ENCODE results near the gene VSIR.

The VSIR gene

DNA sequence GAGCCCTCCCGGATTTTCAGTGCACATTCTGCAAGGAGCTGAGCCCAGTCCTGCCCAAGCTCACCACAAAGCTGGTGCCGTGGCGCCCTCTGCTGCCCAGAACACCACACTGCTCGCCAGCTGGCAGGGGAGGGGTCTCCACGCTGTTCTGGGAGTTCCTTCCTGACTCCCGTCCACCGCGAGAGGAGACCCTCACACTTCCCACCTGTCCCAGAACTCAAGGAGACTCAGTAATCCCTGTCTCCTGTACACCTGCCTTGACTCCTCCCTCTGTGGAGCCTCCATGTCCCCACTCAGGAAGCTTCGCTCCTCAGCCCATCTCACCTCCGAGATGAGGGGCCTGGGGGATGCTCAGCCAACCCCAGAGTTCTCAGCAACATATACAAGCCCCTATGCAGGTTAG lies 65.0 kb downstream of the VSIR start:
- Histone ChIP-seq H3K27ac (ENCODE audit: poor library complexity, severe bottlenecking) (no peak overlapping the region), H3K36me3 (ENCODE audit: low read depth) (no peaks in the 10 kb centered on the region), H3K9me3 (ENCODE audit: severe bottlenecking) (no peaks in the 10 kb centered on the region), H3K4me3 (ENCODE audit: severe bottlenecking) (no peak overlapping the region), H3K4me1 (ENCODE audit: insufficient read depth, poor library complexity, severe bottlenecking) (peaks cover 3% of the 10 kb centered on the region), H3K27me3 (ENCODE audit: insufficient read depth, poor library complexity, severe bottlenecking) (no peaks in the 10 kb centered on the region)
- ATAC-seq (ENCODE audit: low read depth) (no peak), DNase-seq (ENCODE audit: low spot score) (no peak)
- TF ChIP-seq, protein P1, sequence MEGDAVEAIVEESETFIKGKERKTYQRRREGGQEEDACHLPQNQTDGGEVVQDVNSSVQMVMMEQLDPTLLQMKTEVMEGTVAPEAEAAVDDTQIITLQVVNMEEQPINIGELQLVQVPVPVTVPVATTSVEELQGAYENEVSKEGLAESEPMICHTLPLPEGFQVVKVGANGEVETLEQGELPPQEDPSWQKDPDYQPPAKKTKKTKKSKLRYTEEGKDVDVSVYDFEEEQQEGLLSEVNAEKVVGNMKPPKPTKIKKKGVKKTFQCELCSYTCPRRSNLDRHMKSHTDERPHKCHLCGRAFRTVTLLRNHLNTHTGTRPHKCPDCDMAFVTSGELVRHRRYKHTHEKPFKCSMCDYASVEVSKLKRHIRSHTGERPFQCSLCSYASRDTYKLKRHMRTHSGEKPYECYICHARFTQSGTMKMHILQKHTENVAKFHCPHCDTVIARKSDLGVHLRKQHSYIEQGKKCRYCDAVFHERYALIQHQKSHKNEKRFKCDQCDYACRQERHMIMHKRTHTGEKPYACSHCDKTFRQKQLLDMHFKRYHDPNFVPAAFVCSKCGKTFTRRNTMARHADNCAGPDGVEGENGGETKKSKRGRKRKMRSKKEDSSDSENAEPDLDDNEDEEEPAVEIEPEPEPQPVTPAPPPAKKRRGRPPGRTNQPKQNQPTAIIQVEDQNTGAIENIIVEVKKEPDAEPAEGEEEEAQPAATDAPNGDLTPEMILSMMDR (IDR thresholded peaks at IDR 0.05; ENCODE audit: poor library complexity, severe bottlenecking) = peak; percentile 44

DNA sequence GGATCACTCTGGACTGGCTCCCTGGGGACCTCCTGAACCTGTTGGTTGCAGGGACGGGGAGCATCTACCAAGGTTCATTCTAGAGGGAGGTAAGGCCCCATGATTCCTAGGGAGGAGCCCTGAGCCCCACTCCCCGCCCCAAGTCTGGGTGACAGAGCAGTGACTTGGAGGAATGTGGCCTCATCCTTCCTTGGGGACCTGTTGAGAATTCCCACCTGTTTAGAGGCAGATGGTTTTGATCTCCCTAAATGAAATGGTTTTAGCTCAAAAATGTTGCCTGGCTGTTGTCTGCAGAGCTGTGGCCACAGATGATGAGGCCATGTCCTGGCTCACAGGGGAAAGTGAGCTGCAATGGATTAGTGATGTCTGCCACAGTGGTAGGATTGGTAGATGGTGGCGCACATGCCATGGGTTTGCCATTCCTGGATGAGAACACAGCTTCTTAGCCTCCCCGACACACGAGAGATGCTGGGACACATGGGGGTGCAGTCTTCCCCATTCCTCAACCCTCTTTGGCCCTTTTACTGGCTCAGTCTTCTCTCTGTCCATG lies 66.0 kb downstream of the VSIR start:
- ATAC-seq (ENCODE audit: low read depth) = no peak

DNA sequence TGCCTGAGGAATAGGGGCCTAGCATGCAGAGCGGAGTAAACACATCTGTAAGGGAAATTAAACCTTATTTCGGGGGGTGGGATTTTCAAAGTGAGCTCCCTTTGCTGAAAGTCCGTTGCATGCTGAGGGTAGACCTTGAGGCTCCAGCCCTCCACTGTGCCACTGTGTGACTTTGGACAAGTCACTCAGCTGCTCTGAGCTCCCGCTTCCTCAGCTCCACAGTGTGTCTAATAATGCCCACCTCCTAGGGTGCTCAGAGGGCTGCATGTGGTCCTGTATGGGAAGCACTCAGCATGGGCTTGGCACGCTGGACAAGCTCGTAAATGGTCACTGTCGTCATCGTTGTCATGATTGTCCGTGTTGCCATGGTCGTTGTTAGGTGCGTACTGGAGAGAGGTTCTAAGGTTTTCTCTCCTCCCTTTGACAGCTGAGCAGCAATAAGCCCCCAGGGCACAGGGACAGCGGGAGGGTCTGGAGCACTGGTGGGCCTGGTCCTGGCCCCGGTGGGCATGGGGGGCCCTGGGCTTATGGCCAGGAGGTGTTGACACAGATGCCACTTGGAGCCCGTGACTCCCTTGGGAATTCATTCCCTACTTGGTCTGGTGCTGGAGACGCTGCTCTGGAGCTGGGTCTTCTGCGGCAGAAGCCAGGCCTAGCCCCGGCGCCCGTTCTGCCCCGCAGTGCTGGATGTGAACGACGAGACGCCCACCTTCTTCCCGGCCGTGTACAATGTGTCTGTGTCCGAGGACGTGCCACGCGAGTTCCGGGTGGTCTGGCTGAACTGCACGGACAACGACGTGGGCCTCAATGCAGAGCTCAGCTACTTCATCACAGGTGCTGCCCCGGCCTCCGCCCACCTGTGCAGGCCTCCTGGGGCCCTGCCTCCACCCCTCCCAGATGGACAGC lies 66.9 kb downstream of the VSIR start:
- Histone ChIP-seq H3K36me3 (ENCODE audit: low read depth) (no peaks in the 10 kb centered on the region), H3K4me3 (ENCODE audit: severe bottlenecking) (no peak overlapping the region), H3K27me3 (ENCODE audit: insufficient read depth, poor library complexity, severe bottlenecking) (no peaks in the 10 kb centered on the region), H3K4me1 (ENCODE audit: insufficient read depth, poor library complexity, severe bottlenecking) (no peaks in the 10 kb centered on the region), H3K27ac (ENCODE audit: poor library complexity, severe bottlenecking) (no peak overlapping the region), H3K9me3 (ENCODE audit: severe bottlenecking) (peaks cover 2% of the 10 kb centered on the region)
- DNase-seq (ENCODE audit: low spot score) (no peak), ATAC-seq (ENCODE audit: low read depth) (no peak)
- TF ChIP-seq, protein P1 (IDR thresholded peaks at IDR 0.05; ENCODE audit: poor library complexity, severe bottlenecking) = no peak

More for the DNA sequence above, 66.0 kb downstream of the VSIR start:
- TF ChIP-seq, protein P1 (IDR thresholded peaks at IDR 0.05; ENCODE audit: poor library complexity, severe bottlenecking) = no peak
- no peak for DNase-seq (ENCODE audit: low spot score)
- Histone ChIP-seq H3K9me3 (ENCODE audit: severe bottlenecking) (no peaks in the 10 kb centered on the region), H3K4me3 (ENCODE audit: severe bottlenecking) (no peak overlapping the region), H3K27me3 (ENCODE audit: insufficient read depth, poor library complexity, severe bottlenecking) (no peaks in the 10 kb centered on the region), H3K4me1 (ENCODE audit: insufficient read depth, poor library complexity, severe bottlenecking) (no peaks in the 10 kb centered on the region), H3K27ac (ENCODE audit: poor library complexity, severe bottlenecking) (no peak overlapping the region), H3K36me3 (ENCODE audit: low read depth) (no peaks in the 10 kb centered on the region)

DNA sequence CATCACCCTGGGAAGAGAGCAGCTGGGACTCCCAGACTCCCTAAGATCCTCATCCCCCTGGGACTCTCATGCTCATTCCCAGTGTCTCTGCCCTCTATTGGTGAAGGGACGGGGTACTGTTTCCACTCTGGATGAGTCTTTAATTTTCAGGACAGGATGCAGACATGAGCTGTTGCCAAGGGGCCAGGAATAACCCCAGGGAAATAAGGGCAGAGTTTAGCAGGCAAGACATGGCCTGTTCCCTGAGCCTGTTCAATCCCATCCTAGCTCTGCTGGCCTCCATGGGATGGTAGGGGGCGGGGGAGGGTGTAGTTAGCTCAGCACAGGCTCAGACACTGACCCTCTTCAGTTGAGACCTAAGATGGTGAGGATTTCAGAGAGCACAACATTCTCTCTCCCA lies 67.7 kb downstream of the VSIR start:
- Histone ChIP-seq H3K27ac (ENCODE audit: poor library complexity, severe bottlenecking) (no peak overlapping the region), H3K27me3 (ENCODE audit: insufficient read depth, poor library complexity, severe bottlenecking) (no peaks in the 10 kb centered on the region), H3K36me3 (ENCODE audit: low read depth) (no peaks in the 10 kb centered on the region), H3K4me1 (ENCODE audit: insufficient read depth, poor library complexity, severe bottlenecking) (no peaks in the 10 kb centered on the region), H3K9me3 (ENCODE audit: severe bottlenecking) (peaks cover 2% of the 10 kb centered on the region), H3K4me3 (ENCODE audit: severe bottlenecking) (no peak overlapping the region)
- DNase-seq (ENCODE audit: low spot score) (no peak), ATAC-seq (ENCODE audit: low read depth) (peak; percentile 55; the same call in 2 of the 3 replicates)
- TF ChIP-seq, protein P1 (IDR thresholded peaks at IDR 0.05; ENCODE audit: poor library complexity, severe bottlenecking) = no peak

DNA sequence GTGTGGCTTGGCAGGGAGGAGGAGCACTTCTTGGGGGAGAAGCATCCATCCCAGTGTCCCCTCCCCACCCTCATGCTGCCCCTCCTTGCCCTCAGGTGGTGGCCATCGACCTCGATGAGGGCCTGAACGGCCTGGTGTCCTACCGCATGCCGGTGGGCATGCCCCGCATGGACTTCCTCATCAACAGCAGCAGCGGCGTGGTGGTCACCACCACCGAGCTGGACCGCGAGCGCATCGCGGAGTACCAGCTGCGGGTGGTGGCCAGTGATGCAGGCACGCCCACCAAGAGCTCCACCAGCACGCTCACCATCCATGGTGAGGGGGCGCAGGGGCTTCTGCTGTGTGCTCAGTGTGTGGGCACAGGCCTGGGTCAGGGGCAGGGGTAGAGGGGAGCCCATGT lies 68.5 kb downstream of the VSIR start:
- ATAC-seq (ENCODE audit: low read depth) = no peak
- no peak for DNase-seq (ENCODE audit: low spot score)
- TF ChIP-seq, protein P1 (IDR thresholded peaks at IDR 0.05; ENCODE audit: poor library complexity, severe bottlenecking) = no peak
- Histone ChIP-seq H3K36me3 (ENCODE audit: low read depth) (no peaks in the 10 kb centered on the region), H3K4me3 (ENCODE audit: severe bottlenecking) (no peak overlapping the region), H3K27ac (ENCODE audit: poor library complexity, severe bottlenecking) (no peak overlapping the region), H3K27me3 (ENCODE audit: insufficient read depth, poor library complexity, severe bottlenecking) (no peaks in the 10 kb centered on the region), H3K4me1 (ENCODE audit: insufficient read depth, poor library complexity, severe bottlenecking) (no peaks in the 10 kb centered on the region), H3K9me3 (ENCODE audit: severe bottlenecking) (peaks cover 2% of the 10 kb centered on the region)
